ENCODE measurements around the gene NRCAM.
A peak's percentile ranks its signal among the peaks of the same experiment; 100 is the strongest.

The NRCAM gene

DNA sequence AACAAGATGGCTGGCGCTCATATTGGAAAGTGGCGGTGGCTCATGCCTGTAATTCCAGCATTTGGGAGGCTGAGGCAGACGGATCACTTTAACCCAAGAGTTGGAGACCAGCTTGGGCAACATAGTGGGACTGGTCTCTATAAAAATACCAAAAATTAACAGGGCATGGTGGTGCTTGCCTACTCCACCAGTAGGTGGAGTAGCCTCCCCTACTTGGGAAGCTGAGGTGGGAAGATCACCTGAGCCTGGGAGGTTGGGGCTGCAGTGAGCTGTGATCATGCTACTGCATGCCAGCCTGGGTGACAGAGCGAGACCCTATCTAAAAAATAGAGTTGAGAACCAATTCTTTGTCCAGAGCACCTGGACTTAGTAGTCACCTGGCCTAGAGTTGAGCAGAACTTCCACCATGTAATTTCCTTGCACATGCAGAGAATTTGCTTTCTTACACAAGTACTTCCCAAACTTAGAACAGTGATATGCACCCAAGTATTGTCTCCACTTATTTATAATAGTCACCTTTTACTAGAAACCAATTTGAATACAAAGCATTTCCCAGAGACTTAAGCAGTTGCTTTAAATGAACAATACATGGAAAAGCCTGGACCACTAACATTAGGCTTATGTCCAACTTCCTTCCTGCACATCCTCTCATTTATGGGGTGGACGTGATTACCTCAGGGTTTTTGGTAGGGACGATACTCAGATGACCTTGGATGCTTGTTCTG lies 342.0 kb downstream of the NRCAM start:
- no peak for DNase-seq

DNA sequence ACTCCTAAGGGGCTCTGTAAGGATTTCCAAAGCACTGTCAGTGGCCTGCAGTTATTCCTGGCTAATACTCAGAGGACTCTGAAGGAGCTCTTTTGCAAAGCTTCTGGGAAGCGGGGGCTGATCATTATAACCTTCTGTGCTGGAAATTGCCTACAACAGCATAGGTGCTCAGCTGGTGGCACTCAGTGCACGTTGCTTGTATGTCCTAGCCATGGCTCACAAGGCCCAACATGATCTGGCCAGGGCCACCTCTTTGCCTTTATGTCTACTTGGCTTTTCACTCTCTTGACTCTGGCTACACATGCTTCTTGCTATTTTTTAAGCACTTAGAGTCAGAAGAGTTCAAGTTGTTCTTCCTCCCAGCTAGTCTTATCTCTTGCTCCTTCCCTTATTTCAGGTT lies 343.6 kb downstream of the NRCAM start:
- DNase-seq, result no peak

DNA sequence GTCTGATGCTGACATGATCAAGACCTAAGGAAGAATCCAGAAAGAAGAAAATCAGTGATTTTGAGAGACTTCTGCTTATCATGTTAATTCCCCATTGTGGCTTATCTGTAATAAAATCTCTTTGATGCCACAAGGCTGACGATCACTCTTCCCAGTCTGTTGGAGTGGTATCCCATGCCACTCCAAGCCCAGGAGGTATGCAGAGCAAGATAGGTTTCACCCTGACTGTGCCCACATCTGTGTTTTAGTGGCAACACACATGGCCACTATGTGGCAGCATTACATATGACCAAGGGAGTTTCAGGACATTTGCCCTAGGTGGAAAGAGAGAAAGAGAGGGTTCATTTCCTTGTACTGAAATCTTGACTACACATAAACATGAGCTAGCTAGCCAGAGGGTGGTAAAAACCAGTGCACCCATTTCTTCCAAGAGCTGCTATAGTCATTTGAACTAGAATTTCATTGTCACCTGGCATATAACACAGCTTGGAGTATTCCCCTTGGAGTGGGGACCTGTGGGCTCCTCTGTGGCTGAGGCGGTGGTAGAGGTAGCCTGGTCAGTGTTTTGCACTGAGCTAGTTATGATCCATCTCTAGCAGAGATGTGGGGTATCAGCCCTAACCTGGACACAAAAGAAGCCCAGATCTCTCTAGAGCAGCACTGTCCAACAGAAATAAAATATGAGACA lies 346.9 kb downstream of the NRCAM start:
- DNase-seq, result peak; percentile 3

DNA sequence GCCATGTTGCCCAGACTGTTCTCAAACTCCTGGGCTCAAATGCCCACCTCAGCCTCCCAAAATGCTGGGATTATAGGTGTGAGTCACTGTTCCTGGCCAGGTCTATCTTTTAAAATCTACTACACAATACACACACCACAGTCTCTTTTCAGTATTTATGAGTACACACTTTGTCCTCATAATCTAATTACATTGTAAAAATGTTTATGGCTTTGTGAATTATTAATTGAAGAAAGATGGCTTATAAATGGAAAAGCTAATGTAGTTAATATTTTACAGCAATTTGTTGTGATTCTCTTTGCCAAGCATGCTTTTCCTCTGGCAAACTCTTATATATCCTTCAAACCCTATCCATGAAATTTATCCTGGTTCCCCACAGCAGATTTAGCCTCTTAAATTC lies 348.1 kb downstream of the NRCAM start:
- DNase-seq, result no peak

DNA sequence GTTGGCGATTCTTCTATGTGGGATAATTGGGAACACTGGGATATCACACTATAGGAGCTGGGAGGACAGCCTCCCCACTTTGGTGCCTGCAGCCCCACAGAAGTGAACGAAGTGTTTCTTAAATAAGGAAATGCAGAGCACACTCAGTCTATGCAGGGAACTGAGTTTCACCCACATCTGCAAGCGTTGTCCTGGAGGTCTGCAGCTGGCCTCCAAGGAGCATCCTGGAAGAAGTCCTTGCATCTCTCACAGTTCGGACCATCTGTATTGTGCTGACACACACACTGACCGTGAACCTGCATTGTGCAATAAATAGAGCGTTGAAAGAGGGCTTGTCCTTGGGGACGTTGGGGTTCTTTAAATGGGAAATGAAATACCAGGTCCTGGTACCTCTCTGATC lies 351.9 kb downstream of the NRCAM start:
- DNase-seq, result no peak

DNA sequence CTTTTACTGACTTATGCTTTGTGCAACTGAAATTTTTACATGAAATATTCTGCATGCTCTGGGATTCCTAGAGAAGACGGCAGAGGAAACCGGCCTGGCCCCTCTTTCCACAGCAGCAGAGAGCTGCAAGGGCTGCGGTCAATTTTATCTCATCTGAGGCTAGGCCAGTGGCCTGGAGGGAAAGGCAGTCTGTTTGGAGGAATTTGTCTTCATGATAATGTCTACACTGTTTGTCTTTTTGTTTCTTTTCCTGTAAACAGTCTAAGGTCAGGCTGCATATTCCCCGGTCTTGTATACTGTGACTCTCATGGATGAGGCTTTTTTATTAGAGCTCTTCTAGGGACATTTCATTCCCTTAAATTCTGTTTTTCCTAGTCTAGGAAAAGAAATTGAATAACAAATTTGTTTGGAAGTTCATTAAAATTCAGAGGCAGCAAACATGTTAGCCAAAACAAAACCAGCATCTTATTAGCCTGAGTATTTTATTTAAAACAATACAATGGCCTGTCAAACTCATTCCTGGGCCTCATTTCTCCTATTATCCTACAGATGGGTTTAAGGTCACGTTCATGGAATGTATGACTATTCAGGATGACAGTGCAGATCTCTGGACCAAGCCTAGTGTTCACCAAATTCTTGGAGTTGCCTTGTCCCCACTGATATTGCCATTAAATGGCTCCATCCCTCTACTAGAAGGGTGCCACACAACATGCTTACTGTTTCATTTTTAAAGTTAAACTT lies 352.5 kb downstream of the NRCAM start:
- no peak for DNase-seq

DNA sequence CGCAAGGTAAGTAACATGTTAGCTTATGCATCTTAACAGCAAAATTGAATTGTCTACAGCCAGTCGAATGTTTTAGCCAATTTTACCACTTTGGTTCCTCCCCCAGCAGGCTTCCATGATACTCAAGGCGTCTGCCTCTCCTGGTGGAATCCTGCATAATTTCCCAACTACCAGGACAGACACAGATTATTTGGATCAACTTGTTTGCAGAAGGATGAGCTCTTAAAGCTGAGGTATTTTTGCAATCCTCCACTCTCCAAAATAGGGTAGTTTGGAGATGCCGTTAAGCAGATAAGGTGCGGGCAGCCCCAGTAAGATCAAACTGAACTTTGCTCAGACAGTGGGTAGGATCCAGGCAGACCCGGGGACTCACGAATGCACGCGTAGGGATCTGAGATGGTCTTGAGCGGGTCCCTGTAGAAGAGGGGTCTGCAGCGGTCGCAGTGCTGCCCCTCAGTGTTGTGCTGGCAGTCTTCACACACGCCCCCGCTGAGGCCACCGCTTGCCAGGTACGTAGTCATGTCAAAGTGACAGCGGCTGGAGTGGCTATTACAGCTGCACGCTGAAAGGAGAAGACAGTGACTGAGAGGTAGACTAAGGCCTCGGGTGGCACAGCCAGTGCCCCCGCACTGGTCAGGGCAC lies 353.4 kb downstream of the NRCAM start:
- no peak for DNase-seq

DNA sequence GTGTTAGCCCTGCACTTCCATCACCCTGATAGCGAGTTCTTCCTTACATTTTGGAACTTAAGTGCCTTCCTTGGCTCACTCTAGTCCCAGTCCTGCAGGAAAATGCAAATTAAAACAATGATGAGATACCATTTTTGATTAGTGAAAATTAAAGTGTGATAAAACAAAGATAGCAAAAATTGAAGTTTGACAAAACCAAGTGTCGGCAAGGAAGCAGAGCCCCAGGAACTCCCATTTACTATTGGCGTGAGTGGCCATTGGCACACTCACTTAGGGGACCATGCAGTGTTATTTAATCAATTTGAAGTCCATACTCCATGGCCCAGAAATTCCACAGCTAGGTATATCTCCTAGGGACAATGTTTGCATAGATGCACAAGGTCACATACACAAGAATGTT lies 354.5 kb downstream of the NRCAM start:
- no peak for DNase-seq

DNA sequence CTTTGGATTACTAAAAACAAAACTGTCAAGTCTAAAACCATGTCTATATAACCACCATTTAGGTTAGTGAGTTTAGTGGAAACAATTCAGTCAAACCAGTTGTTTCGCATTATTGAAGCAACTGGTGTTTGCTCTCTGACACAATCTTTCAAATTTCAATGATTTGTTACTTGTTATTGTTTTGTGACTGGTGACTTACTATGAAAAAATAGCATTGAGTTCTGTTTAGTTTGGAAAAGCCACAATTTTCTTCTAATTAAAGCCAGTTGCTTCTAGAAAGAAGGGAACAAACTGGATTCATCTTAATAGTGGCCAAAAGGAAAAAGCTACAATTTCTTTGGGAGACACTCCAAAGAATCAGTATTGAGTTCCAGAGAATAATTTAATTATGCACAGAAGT lies 356.5 kb downstream of the NRCAM start:
- no peak for DNase-seq

DNA sequence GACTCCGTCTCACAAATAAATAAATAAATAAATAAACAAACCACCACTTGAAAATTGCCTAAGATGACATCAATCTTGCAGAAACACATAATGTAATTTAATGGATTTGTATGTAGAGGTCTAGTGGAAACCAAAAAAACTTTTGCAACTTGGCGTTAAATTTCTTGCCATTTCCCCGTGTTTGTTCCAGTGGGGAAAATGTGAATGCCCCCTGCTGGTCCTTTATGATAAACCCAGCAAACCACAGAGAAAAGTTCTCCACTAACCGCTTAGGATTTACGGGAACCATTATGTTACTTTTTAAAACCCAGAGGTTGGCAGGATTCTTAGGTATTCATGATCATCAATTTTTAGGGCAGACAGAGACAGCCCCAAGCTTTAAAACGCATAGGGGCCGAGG lies 358.5 kb downstream of the NRCAM start:
- DNase-seq, result no peak
